Epithelial cell of esophagus (primary cell): ENCODE results near the gene ABHD5.

Experiments used
- DNase-seq: peaks from one replicate; pipeline ENCODE4 v3.0.0; 2010; ENCODE audit warnings: low read depth
- H3K4me3 ChIP-seq: 2 replicates; pipeline ENCODE4 v1.5.1; 2011; ENCODE audit warnings: mild to moderate bottlenecking, low read length, control low read depth
- TF ChIP-seq, protein P1 (sequence below): IDR thresholded peaks from 2 replicates; pipeline ENCODE4 v1.5.1; 2011; ENCODE audit warnings: low read depth, mild to moderate bottlenecking, low read length, control low read depth, inconsistent platforms; ENCODE audit not compliant: insufficient read depth; ENCODE audit errors: missing control alignments

Gene ABHD5

DNA sequence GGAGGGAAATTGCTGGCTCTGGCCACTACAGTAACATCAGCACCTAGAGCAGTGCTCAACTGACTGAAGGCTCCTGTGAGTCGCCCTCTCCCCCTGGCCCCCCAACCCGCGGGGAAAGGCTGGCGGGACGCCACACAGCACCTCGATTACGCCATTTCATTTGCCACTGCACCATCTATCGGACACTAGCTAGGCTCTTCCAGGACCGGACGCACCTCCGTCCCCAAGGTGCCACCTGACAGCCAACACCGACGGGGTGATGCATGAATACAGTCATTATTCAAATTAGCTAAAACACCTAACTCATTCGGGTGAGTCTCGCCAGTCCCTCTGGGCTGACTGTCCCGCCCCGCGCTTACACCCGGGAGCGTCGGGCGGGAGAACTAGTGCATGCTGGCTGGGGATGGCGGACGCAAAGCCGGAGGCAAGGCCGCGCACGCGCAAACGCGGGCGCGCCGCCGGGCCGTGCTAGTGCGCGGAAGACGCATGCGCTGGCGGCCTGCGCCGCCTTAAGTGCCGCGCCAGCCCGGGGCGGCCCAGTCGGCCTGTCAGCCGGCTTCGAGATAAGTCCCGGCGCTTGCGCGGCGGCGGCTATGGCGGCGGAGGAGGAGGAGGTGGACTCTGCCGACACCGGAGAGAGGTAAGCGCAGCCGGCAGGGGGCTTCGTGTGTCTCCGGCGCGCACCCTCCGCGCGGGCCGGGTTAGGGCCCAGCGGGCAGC lies at the start of gene ABHD5:
Gene ABHD5 (plus strand): TSS at position 539 of the 720 bp plus-strand sequence. CDS start 55 bp downstream, at position 594.
- DNase-seq: peak; percentile 98
- H3K4me3 ChIP-seq: peak within 1 kb of the TSS; percentile 82
- TF ChIP-seq, protein P1, sequence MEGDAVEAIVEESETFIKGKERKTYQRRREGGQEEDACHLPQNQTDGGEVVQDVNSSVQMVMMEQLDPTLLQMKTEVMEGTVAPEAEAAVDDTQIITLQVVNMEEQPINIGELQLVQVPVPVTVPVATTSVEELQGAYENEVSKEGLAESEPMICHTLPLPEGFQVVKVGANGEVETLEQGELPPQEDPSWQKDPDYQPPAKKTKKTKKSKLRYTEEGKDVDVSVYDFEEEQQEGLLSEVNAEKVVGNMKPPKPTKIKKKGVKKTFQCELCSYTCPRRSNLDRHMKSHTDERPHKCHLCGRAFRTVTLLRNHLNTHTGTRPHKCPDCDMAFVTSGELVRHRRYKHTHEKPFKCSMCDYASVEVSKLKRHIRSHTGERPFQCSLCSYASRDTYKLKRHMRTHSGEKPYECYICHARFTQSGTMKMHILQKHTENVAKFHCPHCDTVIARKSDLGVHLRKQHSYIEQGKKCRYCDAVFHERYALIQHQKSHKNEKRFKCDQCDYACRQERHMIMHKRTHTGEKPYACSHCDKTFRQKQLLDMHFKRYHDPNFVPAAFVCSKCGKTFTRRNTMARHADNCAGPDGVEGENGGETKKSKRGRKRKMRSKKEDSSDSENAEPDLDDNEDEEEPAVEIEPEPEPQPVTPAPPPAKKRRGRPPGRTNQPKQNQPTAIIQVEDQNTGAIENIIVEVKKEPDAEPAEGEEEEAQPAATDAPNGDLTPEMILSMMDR: peak; percentile 22

DNA sequence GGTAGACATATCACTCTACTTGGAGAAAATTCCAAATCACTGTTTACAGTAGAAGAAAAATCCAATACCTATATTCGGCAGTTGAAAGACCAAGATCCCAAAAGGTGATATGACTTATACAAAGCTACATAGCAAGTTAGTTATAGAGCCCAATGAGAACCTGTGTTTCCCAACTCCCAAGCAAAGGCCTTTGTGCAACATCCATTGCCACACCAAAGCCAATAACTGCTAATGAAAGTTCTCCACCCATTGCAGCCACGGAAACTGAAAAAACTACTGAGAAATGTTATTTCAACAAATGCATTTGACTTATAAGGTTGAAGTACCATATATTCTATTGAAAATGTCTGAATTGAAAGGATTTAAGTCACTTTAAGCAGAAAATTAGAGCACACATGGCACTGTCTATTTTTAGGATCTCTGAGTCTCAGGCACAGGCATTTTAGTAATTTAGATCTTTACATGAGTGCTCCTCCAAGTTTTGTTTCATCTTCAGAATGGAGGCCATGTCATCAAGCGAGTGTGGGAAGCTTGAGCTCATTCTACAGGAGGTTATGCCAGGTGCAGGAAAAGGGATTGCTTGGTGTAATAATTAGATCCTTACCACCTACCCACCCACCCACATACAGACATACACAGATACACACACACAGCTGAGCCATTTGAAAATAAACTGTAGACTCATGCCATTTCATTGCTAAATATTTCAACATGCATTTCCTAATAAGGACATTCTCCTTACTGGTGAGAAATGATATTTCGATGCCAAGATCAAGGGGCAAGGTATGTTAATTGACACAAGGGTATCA lies 49.2 kb upstream of the ABHD5 start:
- no peak overlapping the region for H3K4me3 ChIP-seq
- no peak for DNase-seq
- TF ChIP-seq, protein P1: no peak

DNA sequence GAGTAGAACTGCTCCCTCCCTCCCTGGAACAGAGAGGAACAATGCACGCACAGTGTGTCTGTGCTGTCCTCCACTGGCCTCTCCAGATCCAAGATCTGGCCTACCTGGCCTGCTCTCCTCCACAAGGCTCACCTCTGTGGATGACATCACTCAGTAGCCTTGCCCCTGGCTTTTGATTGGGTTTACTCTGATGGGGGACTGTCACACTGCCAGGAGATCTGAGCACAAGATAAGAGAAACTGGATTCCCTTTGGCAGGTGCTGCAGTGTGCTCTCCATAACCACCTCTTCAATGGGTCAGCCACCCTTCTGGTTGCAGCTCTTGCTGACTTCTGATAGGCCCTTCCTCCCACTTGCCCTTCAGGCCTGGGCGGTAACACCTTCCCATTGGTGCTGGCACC lies 46.3 kb upstream of the ABHD5 start:
- TF ChIP-seq, protein P1: no peak
- H3K4me3 ChIP-seq: no peak overlapping the region
- no peak for DNase-seq

DNA sequence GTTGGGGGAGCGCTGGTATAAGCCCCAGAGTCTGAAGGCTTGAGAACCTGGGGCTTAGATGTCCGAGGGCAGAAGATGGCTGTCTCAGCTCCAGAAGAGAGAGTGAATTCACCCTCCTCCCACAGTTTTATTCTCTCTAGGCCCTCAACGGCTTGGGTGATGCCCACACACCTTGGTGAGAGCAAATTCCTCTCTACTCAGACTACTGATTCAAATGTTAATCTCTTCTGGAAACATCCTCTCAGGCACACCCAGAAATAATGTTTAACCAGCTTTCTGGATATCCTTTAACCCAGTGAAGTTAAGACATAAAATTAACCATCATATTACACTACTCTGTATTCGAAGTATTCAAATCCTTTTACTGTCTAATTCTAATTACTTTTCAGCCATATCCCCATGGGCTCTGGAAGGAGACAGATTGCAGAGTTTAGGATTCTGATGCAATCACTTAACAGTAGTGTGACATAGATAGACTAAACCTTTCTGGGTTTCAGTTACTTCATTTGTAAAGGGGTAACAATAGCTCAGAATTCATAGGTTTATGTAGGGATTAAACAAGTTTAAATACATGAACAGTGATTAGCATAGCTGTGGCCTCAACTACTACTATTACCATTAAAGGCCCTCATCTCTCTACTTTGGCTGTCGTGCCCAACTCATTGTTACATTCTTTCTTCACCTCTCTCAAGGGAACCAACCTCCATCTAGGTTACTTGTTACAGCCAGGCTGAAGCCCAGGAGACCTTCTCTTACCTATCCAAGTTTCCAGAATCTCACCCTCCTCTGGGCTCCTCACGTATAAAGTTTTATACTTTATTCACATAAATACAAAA lies 43.2 kb upstream of the ABHD5 start:
- no peak for DNase-seq
- TF ChIP-seq, protein P1: no peak
- no peak overlapping the region for H3K4me3 ChIP-seq

DNA sequence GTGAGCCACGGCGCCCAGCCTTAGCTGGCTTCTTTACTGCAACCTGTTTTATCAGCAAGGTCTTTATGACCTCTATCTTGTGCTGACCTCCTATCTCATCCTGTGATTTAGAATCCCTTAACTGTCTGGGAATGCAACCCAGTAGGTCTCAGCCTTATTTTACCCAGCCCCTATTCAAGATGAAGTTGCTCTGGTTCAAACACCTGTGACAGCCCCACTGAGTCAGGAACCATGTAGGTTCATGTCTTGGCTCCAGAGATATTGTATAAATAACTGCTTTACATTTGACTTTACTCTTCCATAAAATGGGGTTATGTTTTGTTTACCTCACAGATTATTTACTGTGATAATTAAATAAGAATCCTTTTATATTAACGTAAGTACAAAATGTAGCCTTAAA lies 41.8 kb upstream of the ABHD5 start:
- DNase-seq: no peak
- TF ChIP-seq, protein P1: no peak
- no peak overlapping the region for H3K4me3 ChIP-seq

DNA sequence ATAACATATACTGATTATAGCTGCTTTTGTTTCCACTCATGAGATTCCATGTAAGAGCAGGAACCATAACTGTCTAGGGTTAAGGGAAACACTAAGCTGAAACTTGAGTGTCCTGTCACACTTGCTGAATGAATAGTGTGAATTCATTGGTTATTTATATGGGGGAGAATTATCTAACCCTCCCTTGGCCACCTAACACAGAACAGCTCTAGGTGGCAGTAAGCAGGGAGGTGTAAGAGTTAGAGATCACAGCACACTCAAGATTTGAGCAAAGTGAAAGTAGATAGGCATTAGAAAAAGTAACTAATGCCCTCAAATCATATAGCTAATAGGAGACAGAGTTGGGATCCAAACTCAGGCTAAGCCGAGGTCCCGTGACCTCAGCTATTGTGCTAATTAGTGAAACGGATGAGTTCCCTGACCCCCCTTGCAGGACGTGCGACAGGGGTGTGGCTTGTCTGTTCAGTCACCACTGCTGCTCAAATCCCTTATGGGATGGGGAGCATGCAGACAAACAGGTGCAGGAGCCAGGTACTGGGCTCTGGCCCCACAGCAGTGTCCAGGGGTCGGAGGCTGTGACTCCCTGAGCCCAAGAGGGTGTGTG lies 41.3 kb upstream of the ABHD5 start:
- no peak for DNase-seq
- no peak overlapping the region for H3K4me3 ChIP-seq
- TF ChIP-seq, protein P1: no peak
